ENCODE measurements around the gene SLC39A6. TPM values are rescaled to one million over a fixed set of nuclear protein-coding genes. Genes with fewer than 3 reads are reported as not detected.

SLC39A6 gene
- total RNA-seq, 1 experiment from 2014 or later, result 70.5 TPM

GRCh38 chr18:36067055-36067957 is 61.8 kb downstream of the SLC39A6 start, which contains the start of gene RPRD1A (continued):
- TF ChIP-seq REST (IDR thresholded peaks at IDR 0.05; ENCODE audit: low read depth) (no peak), CBX3 (IDR thresholded peaks at IDR 0.05; ENCODE audit: low read depth) (peak; percentile 81), POLR2A (IDR thresholded peaks at IDR 0.05; ENCODE audit: borderline replicate concordance, extremely low read depth, insufficient read depth, insufficient read length) (peak; percentile 45), CTCF (IDR thresholded peaks at IDR 0.05 in 2 of 3, conservative IDR thresholded peaks at IDR 0.05 in 1 of 3; ENCODE audit: borderline replicate concordance in 1 of 3, insufficient read depth in 1 of 3, low read depth in 2 of 3, low read length in 2 of 3) (no peak), ZFX (IDR thresholded peaks at IDR 0.05) (peak; percentile 48), EGR1 (IDR thresholded peaks at IDR 0.05; ENCODE audit: low read depth) (peak; percentile 59), CEBPB (IDR thresholded peaks at IDR 0.05; ENCODE audit: low read depth) (no peak), POLR2AphosphoS5 (IDR thresholded peaks at IDR 0.05; ENCODE audit: low read depth, low read length) (peak; percentile 84)

All from HCT116 (cell line).